Ammon's horn (tissue), 1 donor: ENCODE data around the gene AFAP1.

Experiments
- DNase-seq: peaks from one replicate; pipeline ENCODE4 v3.0.0-alpha.2; 2016; ENCODE audit warnings: low spot score

Gene AFAP1

GRCh38 chr4:7802093-7802726 is 137.5 kb downstream of the AFAP1 start:
- peak; percentile 92 for DNase-seq

GRCh38 chr4:7801641-7802040 is 138.0 kb downstream of the AFAP1 start:
- no peak for DNase-seq

DNA sequence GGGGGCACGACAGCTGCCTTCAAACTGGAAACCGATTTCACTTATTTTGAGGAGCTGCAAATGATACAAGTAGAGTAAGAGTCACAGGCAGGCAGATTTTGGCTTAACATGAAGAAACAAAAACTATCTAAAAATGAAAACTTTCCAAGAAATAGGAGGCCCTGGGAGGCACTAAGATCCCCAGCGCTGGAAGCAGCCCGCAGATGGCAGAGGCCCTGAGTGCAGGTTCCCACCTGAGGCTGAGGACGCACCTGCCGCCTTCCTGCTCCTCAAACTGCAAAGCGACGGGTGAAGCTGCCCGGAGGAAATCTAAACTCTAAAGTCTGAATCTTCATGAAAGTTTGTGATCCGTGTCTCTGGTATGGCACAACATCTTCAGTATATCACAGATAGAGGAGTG is 138.7 kb downstream of the AFAP1 start:
- DNase-seq = no peak

DNA sequence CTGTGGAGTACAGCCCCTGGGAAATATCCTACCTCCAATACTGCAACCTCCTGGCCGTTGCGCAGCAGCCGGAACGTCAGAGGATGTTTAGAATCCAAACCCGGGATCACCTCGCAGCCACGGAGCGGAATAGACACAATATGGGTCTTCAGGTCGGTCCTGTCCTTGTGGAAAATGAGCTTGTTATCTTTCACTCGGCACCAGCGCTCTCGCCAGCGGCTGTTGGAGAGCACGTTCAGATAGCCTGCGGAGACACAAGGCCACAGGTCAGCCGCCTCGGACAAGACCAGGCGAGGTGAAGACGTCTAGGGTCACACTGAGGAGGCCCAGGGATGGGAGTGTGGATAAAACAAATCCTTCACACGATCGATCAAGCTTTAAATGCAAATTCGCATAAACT is 139.3 kb downstream of the AFAP1 start:
- no peak for DNase-seq

- no peak for DNase-seq
These were observed 139.9 kb downstream of the AFAP1 start for GRCh38 chr4:7799736-7800135.

DNA sequence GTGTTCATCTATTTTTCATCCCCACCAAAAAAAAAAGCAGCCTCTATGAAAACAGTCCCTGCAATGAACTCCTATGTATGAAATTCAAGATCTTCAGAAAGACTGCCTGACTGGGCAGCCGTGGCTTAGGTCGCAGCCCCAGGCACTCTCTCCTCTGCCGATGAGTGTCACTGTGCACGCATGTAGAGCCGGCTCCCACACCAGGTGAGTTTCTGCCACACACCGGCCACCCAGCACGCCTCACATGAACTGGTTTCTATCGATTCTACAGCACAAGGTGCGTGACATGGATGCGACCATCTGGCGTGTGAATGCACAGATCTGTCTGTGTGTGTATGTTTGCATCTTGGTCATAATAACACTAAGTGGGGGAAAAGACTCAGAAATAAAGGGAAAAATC is 140.4 kb downstream of the AFAP1 start:
- DNase-seq = no peak

GRCh38 chr4:7798178-7798995 is 141.3 kb downstream of the AFAP1 start:
- DNase-seq = no peak

DNA sequence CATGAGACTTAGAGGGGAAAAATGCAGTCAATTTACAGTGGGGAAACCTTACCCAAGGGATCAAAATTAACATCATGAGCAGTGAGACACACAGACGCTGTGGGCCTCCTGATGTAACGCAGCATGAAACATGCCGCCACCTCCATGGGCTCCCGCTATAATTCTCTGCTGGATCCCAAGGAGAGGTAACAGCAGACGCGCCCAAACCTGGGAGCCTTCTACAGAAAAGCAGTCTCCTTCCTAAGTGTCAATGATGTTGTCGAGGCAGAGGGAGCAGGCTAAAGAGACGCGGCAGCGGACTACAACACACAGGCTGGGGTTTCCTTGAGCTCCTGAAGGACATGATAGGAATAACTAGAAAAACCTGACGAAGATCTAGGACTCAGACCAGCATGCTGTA is 142.3 kb downstream of the AFAP1 start:
- no peak for DNase-seq

DNA sequence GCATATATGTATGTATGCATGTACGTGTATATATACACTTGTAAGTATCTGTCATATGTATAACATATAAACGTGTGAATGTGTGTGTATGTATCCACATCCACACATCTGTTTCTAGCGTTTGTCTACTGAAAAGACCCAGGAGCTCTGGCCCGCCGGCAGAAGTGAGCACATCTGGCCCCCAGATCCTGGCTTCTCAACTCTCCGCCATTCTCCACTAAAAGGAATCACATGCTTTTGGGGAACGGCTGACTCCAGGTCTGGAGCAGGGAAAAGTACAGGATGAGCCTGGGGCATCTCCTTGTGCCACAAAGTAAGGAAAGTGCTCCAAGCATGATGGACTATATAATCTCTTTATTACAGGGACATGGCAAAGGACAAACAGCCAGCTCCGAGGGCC is 143.7 kb downstream of the AFAP1 start:
- DNase-seq = no peak

DNA sequence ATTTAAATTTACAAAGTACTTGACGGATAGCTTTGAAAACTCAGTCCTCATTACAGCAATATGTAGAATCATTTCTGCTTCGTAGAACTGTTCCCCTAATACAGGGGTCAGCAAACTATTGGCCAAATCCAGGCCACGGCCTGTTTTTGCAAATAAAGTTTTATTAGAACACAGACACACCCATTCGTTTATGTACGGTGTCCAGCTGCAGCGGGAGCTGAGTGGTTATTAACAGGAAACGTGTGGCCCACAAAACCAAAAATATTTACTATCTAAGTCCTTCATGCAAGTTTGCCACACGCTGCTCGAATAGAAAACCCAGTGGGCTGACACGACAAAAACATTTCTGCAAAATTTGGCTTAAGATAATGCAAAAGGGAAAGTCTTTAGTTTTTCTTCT is 146.5 kb downstream of the AFAP1 start:
- no peak for DNase-seq

GRCh38 chr4:7792616-7793015 is 147.0 kb downstream of the AFAP1 start:
- DNase-seq = no peak

GRCh38 chr4:7790999-7791398 is 148.7 kb downstream of the AFAP1 start:
- no peak for DNase-seq

DNA sequence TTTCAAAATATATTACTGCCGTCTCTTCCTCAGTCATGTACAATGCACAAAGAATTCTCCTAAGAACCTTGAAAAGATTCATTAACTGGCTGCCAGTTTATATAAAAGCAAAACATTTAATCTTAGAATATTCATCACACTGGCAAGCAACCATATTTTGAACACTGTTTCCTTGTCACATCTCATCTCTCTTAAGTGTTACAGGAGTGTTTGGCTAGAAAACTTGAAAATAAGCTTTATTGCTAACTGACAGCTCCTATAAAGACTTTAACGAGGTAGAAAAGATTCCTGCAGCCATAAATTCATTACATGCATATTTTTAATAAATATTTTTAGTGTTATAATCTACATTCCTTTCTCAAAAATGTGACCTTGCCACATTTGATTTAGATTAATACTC is 149.6 kb downstream of the AFAP1 start:
- DNase-seq = no peak

- no peak for DNase-seq
These were observed 150.8 kb downstream of the AFAP1 start for GRCh38 chr4:7788694-7789425.

- no peak for DNase-seq
These were observed 151.5 kb downstream of the AFAP1 start for GRCh38 chr4:7788193-7788592.

DNA sequence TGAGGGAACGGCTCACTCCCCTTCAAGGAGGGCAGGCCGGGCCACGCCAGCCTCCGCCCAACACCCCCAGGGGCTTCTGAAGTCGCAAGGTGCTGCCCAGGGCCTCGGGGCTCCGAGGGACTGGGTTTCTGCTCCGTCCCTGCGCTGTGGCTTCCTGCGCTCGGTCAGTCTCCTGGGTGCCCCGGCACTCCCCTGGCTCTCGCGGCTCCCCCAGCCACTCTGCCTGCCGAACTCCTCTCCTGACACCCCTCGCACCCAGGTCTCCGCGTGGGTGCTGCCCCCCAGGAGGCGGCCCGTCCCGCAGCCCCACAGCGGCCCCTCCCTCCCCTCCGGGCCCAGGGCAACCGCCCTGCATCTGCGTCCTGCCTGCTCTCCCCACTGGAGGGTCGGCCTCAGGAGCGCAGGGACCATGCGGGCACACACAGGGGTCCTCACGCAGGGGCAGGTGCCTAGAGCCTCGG is 151.9 kb downstream of the AFAP1 start:
- no peak for DNase-seq

GRCh38 chr4:7787067-7787466 is 152.6 kb downstream of the AFAP1 start:
- DNase-seq = no peak

- DNase-seq = no peak
These were observed 153.1 kb downstream of the AFAP1 start for GRCh38 chr4:7786517-7786916.

DNA sequence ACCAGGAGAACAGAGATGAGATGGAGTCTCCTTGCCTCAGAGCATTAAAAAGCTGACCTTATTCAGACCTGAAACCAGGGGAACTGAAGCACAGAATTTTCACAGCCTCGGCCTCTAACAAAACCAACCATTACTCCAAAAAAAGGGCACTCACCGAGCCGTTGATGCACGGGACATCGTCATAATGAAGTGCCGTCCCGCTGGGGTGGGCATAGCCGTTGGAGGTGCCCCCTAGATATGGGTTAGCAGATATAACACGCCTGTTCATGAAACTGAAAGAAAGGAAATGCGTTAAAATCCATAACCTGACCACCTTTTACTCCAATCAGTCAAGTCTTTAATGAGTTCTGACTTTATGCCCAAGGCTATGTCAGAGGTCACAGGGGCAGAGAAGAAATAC is 153.6 kb downstream of the AFAP1 start:
- DNase-seq = no peak

DNA sequence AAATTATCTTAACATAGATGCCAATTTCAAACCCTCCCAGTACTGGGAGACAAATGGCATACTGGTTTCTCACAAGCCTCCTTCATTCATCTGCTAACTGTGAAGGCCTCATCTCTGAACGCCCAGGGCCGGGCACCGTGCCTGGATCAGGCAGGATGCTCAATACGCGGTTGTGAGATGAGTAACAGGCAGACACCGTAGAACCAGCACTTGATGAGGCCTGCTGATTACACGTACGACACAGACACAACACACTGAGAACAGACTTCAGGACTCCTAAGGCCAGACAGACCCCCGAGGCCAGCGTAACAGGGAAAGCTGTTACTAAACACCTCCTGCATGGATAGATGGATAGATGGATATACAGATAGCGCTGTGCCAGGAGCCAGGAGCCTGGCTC is 154.6 kb downstream of the AFAP1 start:
- peak; percentile 72 for DNase-seq

DNA sequence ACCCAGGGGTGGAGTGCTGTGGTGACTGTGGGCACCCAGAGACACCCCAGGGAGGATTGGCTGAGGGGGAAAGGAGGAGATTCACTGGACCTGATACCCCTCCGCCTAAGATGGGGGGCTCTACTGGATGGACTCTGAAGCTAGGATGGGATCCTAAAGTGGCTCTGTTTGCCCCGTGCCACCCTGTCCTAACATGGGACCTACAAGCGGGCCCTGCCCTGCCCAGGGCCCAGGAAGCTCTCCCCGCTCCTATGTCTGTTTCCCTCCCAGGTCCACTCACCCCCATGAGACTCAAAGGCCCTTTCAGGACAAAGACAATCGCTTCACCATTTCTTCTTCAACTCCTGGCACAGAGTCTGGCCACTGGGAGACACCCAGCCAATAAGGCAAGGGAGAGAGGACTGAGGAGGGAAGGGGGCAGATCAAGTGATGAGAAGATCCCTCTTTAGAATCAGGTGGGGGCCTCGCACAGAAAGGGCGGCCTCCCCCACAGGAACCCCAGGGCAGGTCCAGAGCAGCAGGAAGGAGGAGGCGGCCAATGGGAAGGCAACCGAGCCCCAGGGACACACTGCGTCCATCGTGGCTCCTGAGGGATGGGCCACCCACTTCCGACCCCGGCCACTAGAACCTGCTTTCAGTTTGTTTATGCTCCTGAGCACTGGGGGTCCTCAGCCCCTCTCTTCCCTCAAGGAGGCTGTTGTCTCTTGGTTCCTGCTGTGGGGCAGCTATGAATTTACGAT is 155.4 kb downstream of the AFAP1 start:
- DNase-seq = no peak

DNA sequence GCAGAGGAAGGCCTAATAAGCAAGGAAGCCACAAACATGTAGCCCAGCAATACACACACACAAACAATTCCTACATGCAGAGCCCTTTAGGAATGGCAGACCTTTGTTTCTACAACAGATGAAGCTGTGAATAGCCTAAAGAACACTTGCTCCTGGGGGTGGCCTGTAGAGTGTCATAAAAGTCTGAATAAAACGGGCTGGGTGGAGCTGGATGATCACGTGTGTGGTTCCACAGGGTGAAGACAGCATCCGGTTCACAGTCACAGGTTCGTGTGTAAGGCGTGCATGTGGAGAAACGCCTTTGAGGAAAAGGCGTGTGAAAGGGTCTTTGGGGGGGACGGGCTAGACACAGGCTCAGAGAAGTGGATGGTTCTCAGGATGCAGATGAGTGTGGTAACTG is 156.1 kb downstream of the AFAP1 start:
- DNase-seq = no peak
